PC-9 (cell line): ENCODE data around the gene LPAR6. TPM values are rescaled to one million over a fixed set of nuclear protein-coding genes. Genes with fewer than 3 reads are reported as not detected.

ENCODE experiments used
- BruUV-seq: library from RNA; stranded (reverse); fragments of 400-500 nt; replicated peaks from 2 replicates; lab custom pipeline; 2021; lab: Mats Ljungman, UMichigan
- CTCF ChIA-PET: fragments of 300-600 bp; sonication (Branson Sonifier 250); formaldehyde crosslinking; loops from one replicate; lab custom pipeline; 2022; ENCODE audit warnings: antibody characterized with exemption; lab: Charles Lee
- POLR2A ChIA-PET: fragments of 300-600 bp; sonication (Branson Sonifier 250); formaldehyde crosslinking; loops from one replicate; lab custom pipeline; 2022; ENCODE audit warnings: antibody characterized with exemption; ENCODE audit not compliant: unreplicated experiment; lab: Charles Lee
- DNase-seq, 2 experiments: peaks; one replicate each; pipeline versions ENCODE4 v3.0.0 to v3.0.0-alpha.2; 2015 to 2022; ENCODE audit warnings: mixed read lengths in 1 of 2
- H2AFZ ChIP-seq: fragments of 200-600 bp; sonication (generic); 2 replicates; pipeline ENCODE4 v1.8.1; 2017; ENCODE audit warnings: antibody characterized with exemption
- H3F3A ChIP-seq: fragments of 200-600 bp; sonication (generic); 2 replicates; pipeline ENCODE4 v1.8.1; 2017; ENCODE audit warnings: antibody characterized with exemption, mild to moderate bottlenecking, low read depth; ENCODE audit not compliant: insufficient read depth
- H3K27ac ChIP-seq: fragments of 200-600 bp; sonication (generic); 2 replicates; pipeline ENCODE4 v1.6.1; 2016; ENCODE audit warnings: mixed run types
- H3K27me3 ChIP-seq: fragments of 200-600 bp; sonication (generic); 2 replicates; pipeline ENCODE4 v1.6.1; 2016; ENCODE audit warnings: low read depth, mixed run types; ENCODE audit not compliant: insufficient read depth
- H3K36me3 ChIP-seq: fragments of 200-600 bp; sonication (generic); 2 replicates; pipeline ENCODE4 v1.6.1; 2016; ENCODE audit warnings: low read depth, mixed run types
- H3K4me1 ChIP-seq: fragments of 200-600 bp; sonication (generic); replicated peaks from 2 replicates; pipeline ENCODE4 v1.6.1; 2016; ENCODE audit warnings: mixed run types; ENCODE audit not compliant: insufficient read depth
- H3K4me2 ChIP-seq: fragments of 200-600 bp; sonication (generic); 2 replicates; pipeline ENCODE4 v1.6.1; 2017; ENCODE audit warnings: mixed run types
- H3K4me3 ChIP-seq: fragments of 200-600 bp; sonication (generic); 2 replicates; pipeline ENCODE4 v1.6.1; 2016; ENCODE audit warnings: mixed run types
- H3K79me2 ChIP-seq: fragments of 200-600 bp; sonication (generic); 2 replicates; pipeline ENCODE4 v1.6.1; 2017; ENCODE audit warnings: low read depth, mixed run types
- H3K9me2 ChIP-seq: fragments of 200-600 bp; sonication (generic); 2 replicates; pipeline ENCODE4 v1.8.1; 2017; ENCODE audit warnings: mild to moderate bottlenecking; ENCODE audit not compliant: insufficient read depth
- H3K9me3 ChIP-seq: fragments of 200-600 bp; sonication (generic); 2 replicates; pipeline ENCODE4 v1.8.1; 2016; ENCODE audit warnings: low read depth; ENCODE audit not compliant: insufficient read depth
- H4K20me1 ChIP-seq: fragments of 200-600 bp; sonication (generic); 2 replicates; pipeline ENCODE4 v1.8.1; 2017; ENCODE audit not compliant: insufficient read depth
- CTCF ChIP-seq: fragments of 200-600 bp; sonication (generic); conservative IDR thresholded peaks from 2 replicates; pipeline ENCODE4 v1.6.1; 2017; ENCODE audit warnings: mixed run types, antibody characterized with exemption, mild to moderate bottlenecking, moderate library complexity
- EZH2 ChIP-seq: fragments of 200-600 bp; sonication (generic); IDR thresholded peaks from 2 replicates; pipeline ENCODE4 v1.8.0; 2017; ENCODE audit warnings: antibody characterized with exemption, low read depth
- intact Hi-C: fragments of 100-400 bp; cut with micrococcal nuclease; formaldehyde crosslinking; loops from one replicate; pipeline ENCODE4 v1.10.0; 2022; ENCODE audit not compliant: unreplicated experiment
- total RNA-seq: library from RNA; stranded (reverse); gene quantifications from 2 replicates; pipeline ENCODE4 v1.2.3, GENCODE V29; 2021

Gene LPAR6
- total RNA-seq, 1 experiment from 2014 or later: 2.7 TPM

- TF ChIP-seq CTCF (no peak), EZH2 (no peak)
- intact Hi-C loops: no loop called here
- Histone ChIP-seq H3K36me3 (no peaks in the 10 kb centered on the region), H3K27me3 (no peaks in the 10 kb centered on the region), H4K20me1 (no peaks in the 10 kb centered on the region), H3K9me2 (no peaks in the 10 kb centered on the region; the same call in 1 of the 2 replicates), H3K4me2 (no peak overlapping the region), H3K4me1 (peaks cover 15% of the 10 kb centered on the region; the same call in 1 of the 2 replicates), H2AFZ (no peak overlapping the region), H3K4me3 (no peak overlapping the region), H3K9me3 (no peaks in the 10 kb centered on the region), H3F3A (no peaks in the 10 kb centered on the region), H3K27ac (no peak overlapping the region), H3K79me2 (no peaks in the 10 kb centered on the region)
- no peak for DNase-seq
- no TSS peak for BruUV-seq
- POLR2A ChIA-PET: no interaction called here
- CTCF ChIA-PET: no interaction called here
These were observed 14.3 kb downstream of the LPAR6 start for GRCh38 chr13:48398450-48399095.

GRCh38 chr13:48397744-48398143 is 15.2 kb downstream of the LPAR6 start:
- Histone ChIP-seq H3K27ac (no peak overlapping the region), H2AFZ (no peak overlapping the region), H3K4me3 (no peak overlapping the region), H3K79me2 (no peaks in the 10 kb centered on the region), H3K36me3 (no peaks in the 10 kb centered on the region), H3K27me3 (no peaks in the 10 kb centered on the region), H3K9me3 (no peaks in the 10 kb centered on the region), H3K9me2 (no peaks in the 10 kb centered on the region; the same call in 1 of the 2 replicates), H3F3A (no peaks in the 10 kb centered on the region), H4K20me1 (no peaks in the 10 kb centered on the region), H3K4me1 (peaks cover 15% of the 10 kb centered on the region; the same call in 1 of the 2 replicates), H3K4me2 (no peak overlapping the region)
- no TSS peak for BruUV-seq
- intact Hi-C loops: no loop called here
- CTCF ChIA-PET: no interaction called here
- POLR2A ChIA-PET: no interaction called here
- DNase-seq: no peak
- TF ChIP-seq CTCF (no peak), EZH2 (no peak)

GRCh38 chr13:48393698-48394085 is 19.2 kb downstream of the LPAR6 start:
- CTCF ChIA-PET: no interaction called here
- intact Hi-C loops: no loop called here

More at GRCh38 chr13:48393698-48394085, 19.2 kb downstream of the LPAR6 start:
- POLR2A ChIA-PET: no interaction called here
- H3F3A ChIP-seq: no peaks in the 10 kb centered on the region
- H3K4me3 ChIP-seq: no peak overlapping the region
- no peak overlapping the region for H3K27ac ChIP-seq
- DNase-seq: no peak
- no TSS peak for BruUV-seq
- no peaks in the 10 kb centered on the region; the same call in 1 of the 2 replicates for H3K9me2 ChIP-seq
- H3K27me3 ChIP-seq: no peaks in the 10 kb centered on the region
- no peak for TF ChIP-seq CTCF
- no peak for TF ChIP-seq EZH2
- H3K36me3 ChIP-seq: no peaks in the 10 kb centered on the region
- H4K20me1 ChIP-seq: no peaks in the 10 kb centered on the region
- H2AFZ ChIP-seq: no peak overlapping the region
- H3K4me1 ChIP-seq: no peaks in the 10 kb centered on the region
- no peak overlapping the region for H3K4me2 ChIP-seq
- no peaks in the 10 kb centered on the region for H3K79me2 ChIP-seq
- no peaks in the 10 kb centered on the region for H3K9me3 ChIP-seq
